Activated T-cell treated with anti-CD3 and anti-CD28 coated beads, Interleukin-2, amount 50 U/mL, for 72 hours (primary cell): Measurements from ENCODE around the gene MAP4. TPM values are rescaled to one million over a fixed set of nuclear protein-coding genes. Genes with fewer than 3 reads are reported as not detected.
A peak's percentile ranks its signal among the peaks of the same experiment; 100 is the strongest.
"Not testable (repeated sequence)": the region's sequence is repeated elsewhere in the genome, so short reads cannot be mapped to it uniquely, and the experiment has no call there.

Experiments used
- ATAC-seq, 2 donors: fragments of 150-1000 bp; cut with Tn5 transposase; replicated peaks in 1 of 2; 2 replicates each; pipeline ENCODE4 v1.10.0; 2021; ENCODE audit warnings: moderate library complexity in 2 of 2, mild to moderate bottlenecking in 1 of 2
- DNase-seq, 2 donors: peaks; one replicate each; pipeline ENCODE4 v3.0.0; 2021 to 2022; ENCODE audit warnings: mixed read lengths in 1 of 2
- H3K27ac Mint-ChIP-seq: one replicate; pipeline ENCODE4 v1.8.0; 2022; ENCODE audit warnings: mild to moderate bottlenecking, moderate library complexity, mixed read lengths
- H3K27me3 Mint-ChIP-seq: one replicate; pipeline ENCODE4 v1.8.0; 2022; ENCODE audit warnings: low read depth, mixed read lengths
- H3K36me3 Mint-ChIP-seq, 2 donors: one replicate each; pipeline ENCODE4 v1.8.0; 2022; ENCODE audit warnings: mixed read lengths in 2 of 2, mild to moderate bottlenecking in 1 of 2; ENCODE audit not compliant: insufficient read depth in 2 of 2
- H3K4me1 Mint-ChIP-seq: one replicate; pipeline ENCODE4 v1.8.0; 2022; ENCODE audit warnings: low read depth, mixed read lengths
- H3K4me3 Mint-ChIP-seq, 2 donors: one replicate each; pipeline ENCODE4 v1.8.0; 2022; ENCODE audit warnings: mild to moderate bottlenecking in 2 of 2, mixed read lengths in 2 of 2, moderate library complexity in 2 of 2
- H3K9me3 Mint-ChIP-seq, 2 donors: one replicate each; pipeline ENCODE4 v1.8.0; 2022; ENCODE audit warnings: mixed read lengths in 2 of 2
- total RNA-seq, 2 donors: library from RNA; stranded (reverse); gene quantifications; one replicate each; pipeline ENCODE4 v1.2.3, GENCODE V29; 2022

MAP4 gene
- total RNA-seq, 2 donors from 2014 or later = 135 to 149 TPM

DNA sequence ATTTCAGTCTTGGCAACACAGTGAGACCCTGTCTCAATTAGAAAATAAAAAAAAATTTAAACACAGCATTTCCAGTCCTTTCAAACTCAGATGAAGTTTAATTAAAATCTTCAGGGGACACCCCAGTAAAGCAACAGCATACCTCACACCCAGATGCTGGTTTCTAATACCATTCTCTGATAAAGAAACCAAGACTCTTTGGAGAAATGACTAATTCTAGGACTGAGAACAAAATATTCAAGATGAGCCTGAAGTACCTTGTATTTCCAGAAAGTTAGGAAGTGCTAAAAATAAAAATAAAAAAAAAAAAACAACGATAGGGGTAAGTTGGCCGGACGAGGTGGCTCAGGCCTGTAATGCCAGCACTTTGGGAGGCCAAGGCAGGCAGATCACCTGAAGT is 14.0 kb upstream of the MAP4 start:
- ATAC-seq = no peak
- no peak overlapping the region for H3K4me3 Mint-ChIP-seq
- H3K4me1 Mint-ChIP-seq = peaks cover 19% of the 10 kb centered on the region
- no peaks in the 10 kb centered on the region for H3K9me3 Mint-ChIP-seq
- no peaks in the 10 kb centered on the region for H3K27me3 Mint-ChIP-seq
- H3K36me3 Mint-ChIP-seq = no peaks in the 10 kb centered on the region
- DNase-seq = no peak
- no peak overlapping the region for H3K27ac Mint-ChIP-seq

DNA sequence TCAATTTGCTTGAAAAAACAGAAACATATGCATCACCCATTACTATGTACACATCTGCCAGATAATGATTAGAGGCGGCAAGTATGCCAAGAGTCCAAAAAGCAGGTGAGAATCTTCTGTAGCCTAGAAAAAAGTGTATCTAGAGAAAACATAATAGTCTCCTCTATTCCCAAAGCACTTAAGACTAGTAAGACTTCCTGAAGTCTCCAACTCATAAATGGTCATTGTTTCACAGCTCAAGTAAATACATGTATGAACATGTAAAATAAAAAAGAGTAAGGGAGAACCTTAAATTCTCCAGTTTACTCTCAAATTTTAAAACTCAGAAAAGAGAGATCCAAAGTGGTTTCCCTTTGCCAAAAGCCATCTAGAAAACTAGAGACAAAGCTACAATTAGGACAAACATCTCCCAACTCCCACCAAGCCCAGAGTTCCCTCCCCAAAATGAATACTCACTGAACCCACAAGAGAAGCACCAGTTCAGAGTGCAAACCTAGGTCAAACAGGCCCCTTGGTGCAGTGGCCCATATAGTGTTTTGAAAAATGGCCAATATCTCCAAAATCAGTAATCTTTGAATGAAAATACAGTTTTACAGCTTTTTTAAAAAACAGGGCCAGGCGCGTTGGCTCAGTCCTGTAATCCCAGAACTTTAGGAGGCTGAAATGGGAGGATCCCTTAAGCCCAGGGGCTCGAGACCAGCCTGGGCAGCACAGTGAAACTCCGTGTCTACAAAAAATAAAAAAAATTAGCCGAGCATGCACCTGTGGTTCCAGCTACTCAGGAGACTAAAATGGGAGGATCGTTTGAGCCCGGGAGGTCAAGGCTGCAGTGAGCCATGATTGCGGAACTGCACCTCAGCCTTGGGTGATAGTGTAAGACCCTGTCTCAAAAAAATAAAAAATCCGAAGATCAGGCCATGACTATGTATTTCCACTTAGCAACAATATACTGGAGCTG is 11.0 kb upstream of the MAP4 start:
- DNase-seq (no peak), ATAC-seq (no peak)
- Mint-ChIP-seq H3K27me3 (no peaks in the 10 kb centered on the region), H3K4me1 (peaks cover 6% of the 10 kb centered on the region), H3K27ac (peak overlapping the region; percentile 38), H3K9me3 (no peaks in the 10 kb centered on the region), H3K36me3 (no peaks in the 10 kb centered on the region), H3K4me3 (no peak overlapping the region)

DNA sequence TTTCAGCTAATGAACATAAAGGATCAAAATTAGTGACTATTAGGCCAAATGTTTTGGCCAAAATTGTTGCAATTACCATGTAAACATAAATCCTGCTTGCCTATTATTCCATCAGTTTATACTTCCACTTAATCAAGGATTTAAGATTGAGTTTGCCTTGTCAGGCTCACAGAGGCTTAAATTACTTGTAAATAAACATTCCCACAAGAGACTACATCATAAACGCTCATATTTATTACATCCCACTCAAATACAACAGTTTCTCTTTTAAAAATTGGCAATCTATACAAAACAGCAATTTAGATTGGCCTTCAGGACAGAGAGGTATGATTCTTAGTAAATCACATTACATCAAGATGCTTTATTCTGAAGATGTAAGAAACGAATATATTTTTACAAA is 9.9 kb upstream of the MAP4 start:
- no peak for DNase-seq
- ATAC-seq = no peak
- H3K9me3 Mint-ChIP-seq = no peaks in the 10 kb centered on the region
- no peak overlapping the region for H3K4me3 Mint-ChIP-seq
- no peaks in the 10 kb centered on the region for H3K27me3 Mint-ChIP-seq
- H3K27ac Mint-ChIP-seq = no peak overlapping the region
- peaks cover 6% of the 10 kb centered on the region for H3K4me1 Mint-ChIP-seq
- no peaks in the 10 kb centered on the region for H3K36me3 Mint-ChIP-seq

DNA sequence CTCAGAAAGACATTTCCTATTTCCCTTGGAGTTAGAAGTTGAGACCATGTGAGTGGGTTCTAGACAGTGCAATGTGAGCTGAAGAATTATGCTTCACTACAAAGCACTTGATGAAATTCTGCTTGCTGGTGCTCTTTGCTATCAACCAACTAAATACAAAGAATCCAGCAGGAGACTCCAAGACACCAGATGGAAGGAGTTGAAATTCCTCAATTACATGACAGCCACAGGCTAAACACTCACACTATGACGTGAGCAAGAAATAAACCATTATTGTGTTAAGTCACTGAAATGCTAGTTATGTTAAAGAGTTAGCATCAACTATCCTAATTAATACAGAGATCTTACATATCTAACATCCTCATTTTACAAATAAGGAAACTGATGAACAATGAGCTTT is 8.2 kb upstream of the MAP4 start:
- Mint-ChIP-seq H3K4me3 (no peak overlapping the region), H3K9me3 (no peaks in the 10 kb centered on the region), H3K4me1 (peaks cover 6% of the 10 kb centered on the region), H3K27me3 (no peaks in the 10 kb centered on the region), H3K36me3 (no peaks in the 10 kb centered on the region), H3K27ac (no peak overlapping the region)
- DNase-seq (no peak), ATAC-seq (no peak)

DNA sequence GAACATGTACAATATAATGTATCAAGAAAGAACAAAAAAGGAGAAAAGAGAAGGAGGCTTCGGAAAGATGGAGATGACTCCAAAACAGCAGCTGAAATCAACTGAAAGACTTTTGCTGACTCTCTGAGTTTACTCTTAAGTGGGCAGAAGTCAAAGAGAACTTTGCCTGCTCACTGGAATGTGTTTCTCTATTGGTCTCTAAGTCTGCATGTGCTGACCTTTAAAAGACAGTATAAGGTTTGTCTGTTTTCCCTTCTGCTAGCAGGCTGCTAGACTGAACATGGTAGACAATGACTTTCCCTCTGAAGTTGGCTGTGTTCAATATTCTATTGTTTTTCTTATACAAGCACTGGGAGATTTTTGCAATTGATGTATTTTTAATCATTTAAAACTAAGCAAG is 7.2 kb upstream of the MAP4 start:
- ATAC-seq (no peak), DNase-seq (no peak)
- H3K4me3 Mint-ChIP-seq = no peak overlapping the region
- peak overlapping the region; percentile 69 for H3K27ac Mint-ChIP-seq
- no peaks in the 10 kb centered on the region for H3K36me3 Mint-ChIP-seq
- no peaks in the 10 kb centered on the region for H3K9me3 Mint-ChIP-seq
- no peaks in the 10 kb centered on the region for H3K27me3 Mint-ChIP-seq
- H3K4me1 Mint-ChIP-seq = peaks cover 6% of the 10 kb centered on the region

DNA sequence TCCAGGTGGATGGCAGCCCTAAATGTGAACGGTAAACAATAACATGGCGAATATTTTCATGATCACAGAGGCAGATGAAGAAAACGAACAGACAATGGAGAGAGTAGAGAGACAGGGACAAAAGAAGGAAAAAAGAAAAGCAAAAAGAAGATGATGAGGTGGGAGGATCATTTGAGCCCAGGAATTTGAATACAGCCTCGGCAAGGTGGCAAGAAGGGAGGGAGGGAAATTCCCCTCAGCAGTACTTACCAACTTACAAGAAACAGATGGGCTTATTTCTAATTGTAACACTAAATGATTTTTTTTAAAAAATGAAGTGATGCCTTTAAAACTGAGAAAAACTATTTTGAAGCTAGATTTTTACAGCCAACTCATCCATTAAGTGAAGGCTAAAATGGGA is 6.0 kb upstream of the MAP4 start:
- H3K27me3 Mint-ChIP-seq = no peaks in the 10 kb centered on the region
- ATAC-seq (no peak), DNase-seq (no peak)
- H3K4me1 Mint-ChIP-seq = peaks cover 6% of the 10 kb centered on the region
- no peak overlapping the region for H3K27ac Mint-ChIP-seq
- no peaks in the 10 kb centered on the region for H3K9me3 Mint-ChIP-seq
- no peak overlapping the region for H3K4me3 Mint-ChIP-seq
- H3K36me3 Mint-ChIP-seq = no peaks in the 10 kb centered on the region

DNA sequence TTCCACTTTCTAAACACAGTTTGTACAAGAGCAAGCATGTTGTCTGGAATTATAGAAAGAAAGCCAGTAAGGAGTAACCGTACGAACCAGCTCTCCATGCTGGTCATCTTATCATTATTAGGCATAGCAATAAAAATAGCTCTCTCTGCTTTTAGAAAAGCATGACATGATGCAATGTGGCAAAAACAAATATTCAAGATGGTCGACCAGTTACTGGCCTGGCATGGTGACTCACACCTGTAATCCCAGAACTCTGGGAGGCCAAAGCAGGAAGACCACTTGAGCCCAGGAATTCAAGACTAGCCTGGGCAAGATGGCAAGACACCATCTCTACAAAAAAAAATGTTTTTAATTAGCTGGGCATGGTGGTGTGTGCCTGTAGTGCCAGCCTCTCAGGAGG is 2.6 kb upstream of the MAP4 start:
- Mint-ChIP-seq H3K9me3 (no peaks in the 10 kb centered on the region), H3K36me3 (no peaks in the 10 kb centered on the region), H3K4me1 (peaks cover 30% of the 10 kb centered on the region), H3K27ac (no peak overlapping the region), H3K4me3 (no peak overlapping the region), H3K27me3 (no peaks in the 10 kb centered on the region)
- ATAC-seq (no peak), DNase-seq (no peak)

DNA sequence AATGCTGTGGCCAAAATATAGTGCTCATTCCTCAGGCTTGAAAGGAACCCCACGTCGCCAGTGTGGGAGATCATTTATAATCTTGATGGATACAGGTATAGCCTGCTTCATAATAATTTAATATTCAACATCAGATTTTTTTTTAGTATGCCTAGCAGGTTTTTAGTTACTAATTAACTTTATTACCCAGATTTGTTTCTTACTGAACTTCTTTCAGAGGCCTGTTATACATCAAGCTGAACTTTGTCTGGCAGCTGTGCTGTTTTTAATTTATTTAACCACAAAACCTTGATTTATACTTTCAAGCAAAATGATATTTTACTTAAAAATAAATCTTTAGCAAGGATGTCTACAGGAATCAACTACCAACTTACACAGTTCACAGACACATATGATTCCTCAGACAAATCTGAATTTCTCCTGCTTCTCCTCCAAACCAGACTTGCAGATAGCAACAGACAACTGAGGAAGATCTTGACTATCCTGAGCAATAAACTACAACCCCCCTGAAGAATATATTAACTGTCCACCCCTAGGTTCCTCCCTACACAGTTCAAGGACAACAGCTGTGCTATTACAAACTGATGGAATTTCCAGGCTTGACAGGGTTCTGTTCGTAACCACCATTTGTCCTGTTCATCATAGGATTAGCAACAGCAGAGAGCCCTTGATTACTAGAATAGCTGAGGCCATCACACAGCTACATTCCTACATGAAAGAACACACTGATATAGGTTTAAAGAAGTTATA is 610 bp downstream of the MAP4 start:
- Mint-ChIP-seq H3K4me3 (no peak overlapping the region), H3K27ac (peak overlapping the region; percentile 35), H3K9me3 (no peaks in the 10 kb centered on the region), H3K4me1 (peaks cover 46% of the 10 kb centered on the region), H3K36me3 (no peaks in the 10 kb centered on the region), H3K27me3 (no peaks in the 10 kb centered on the region)
- DNase-seq (no peak), ATAC-seq (no peak)

DNA sequence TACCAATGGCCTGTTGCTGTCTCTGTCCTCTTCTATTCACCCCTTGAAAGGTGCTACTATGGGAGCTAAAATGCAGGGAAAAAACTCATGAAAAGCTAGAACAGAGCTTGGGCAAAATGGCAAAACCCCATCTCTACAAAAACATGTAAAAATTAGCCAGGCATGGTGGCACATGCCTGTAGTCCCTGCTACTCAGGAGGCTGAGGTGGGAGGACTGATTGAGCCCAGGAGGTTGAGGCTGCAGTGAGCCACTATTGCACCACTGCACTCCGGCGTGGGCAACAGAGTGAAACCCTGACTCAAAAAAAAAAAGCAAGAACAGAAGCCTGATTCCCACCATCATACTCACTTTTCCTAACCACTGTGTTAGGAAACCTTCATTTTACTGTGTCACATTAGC is 1.9 kb downstream of the MAP4 start:
- Mint-ChIP-seq H3K9me3 (no peaks in the 10 kb centered on the region), H3K27me3 (no peaks in the 10 kb centered on the region), H3K4me3 (no peak overlapping the region), H3K27ac (peak overlapping the region; percentile 77), H3K36me3 (no peaks in the 10 kb centered on the region), H3K4me1 (peaks cover 46% of the 10 kb centered on the region)
- ATAC-seq (no peak), DNase-seq (no peak)

DNA sequence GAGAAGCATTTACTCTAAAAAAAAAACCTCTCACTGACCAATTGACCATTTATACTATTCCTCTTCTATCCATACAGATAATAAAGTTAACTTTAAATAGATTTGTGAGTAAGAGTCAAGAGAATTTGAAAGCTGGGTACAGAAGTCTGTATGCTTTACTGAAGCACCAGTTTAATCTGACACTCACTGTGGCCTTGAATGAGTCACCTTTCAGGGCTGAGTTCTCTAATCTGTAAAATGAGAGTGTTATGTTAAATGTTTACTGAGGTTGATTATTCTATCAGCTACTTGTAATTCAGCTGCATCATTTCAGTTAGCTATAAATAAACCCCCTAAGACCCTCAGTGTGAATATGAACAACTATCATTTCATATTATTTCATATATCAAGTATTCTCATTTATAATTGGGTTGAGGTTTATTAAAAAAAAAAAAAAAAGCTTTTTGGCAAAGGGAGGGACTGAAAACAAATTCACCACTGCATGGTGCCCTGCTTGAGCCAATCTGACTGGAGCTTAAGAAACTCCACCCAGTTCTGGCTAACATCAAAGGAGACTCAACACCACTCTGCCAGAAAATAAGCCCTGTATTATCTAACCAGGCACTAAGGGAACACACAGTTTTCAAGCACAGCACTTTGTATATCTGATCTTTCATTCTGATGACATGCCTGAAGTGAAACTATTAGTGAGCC is 2.8 kb downstream of the MAP4 start:
- Mint-ChIP-seq H3K9me3 (no peaks in the 10 kb centered on the region), H3K27me3 (no peaks in the 10 kb centered on the region), H3K4me3 (no peak overlapping the region), H3K36me3 (no peaks in the 10 kb centered on the region), H3K27ac (peak overlapping the region; percentile 24), H3K4me1 (peaks cover 46% of the 10 kb centered on the region)
- ATAC-seq (peak; percentile 71), DNase-seq (no peak)

DNA sequence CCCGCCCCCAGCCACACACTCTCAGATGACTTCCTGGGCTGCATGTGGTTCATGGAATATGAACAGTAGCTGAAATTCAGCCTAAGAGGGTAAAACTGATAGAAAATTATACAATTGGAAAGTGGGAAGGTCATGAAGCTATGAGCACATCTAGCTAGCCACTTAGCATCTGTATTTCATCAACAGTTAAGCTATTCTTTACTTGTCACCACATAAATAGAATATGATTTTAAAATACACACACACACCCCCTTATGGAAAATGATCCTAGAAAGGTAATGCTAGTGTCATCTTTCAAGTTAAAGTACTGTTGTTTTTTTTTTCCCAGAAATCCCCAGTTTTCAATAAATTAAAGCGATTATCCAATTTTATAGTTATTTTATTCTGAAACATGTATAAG is 3.6 kb downstream of the MAP4 start:
- no peak for DNase-seq
- Mint-ChIP-seq H3K27ac (no peak overlapping the region), H3K9me3 (no peaks in the 10 kb centered on the region), H3K27me3 (no peaks in the 10 kb centered on the region), H3K4me3 (no peak overlapping the region), H3K36me3 (no peaks in the 10 kb centered on the region), H3K4me1 (peaks cover 51% of the 10 kb centered on the region)
- no peak for ATAC-seq

DNA sequence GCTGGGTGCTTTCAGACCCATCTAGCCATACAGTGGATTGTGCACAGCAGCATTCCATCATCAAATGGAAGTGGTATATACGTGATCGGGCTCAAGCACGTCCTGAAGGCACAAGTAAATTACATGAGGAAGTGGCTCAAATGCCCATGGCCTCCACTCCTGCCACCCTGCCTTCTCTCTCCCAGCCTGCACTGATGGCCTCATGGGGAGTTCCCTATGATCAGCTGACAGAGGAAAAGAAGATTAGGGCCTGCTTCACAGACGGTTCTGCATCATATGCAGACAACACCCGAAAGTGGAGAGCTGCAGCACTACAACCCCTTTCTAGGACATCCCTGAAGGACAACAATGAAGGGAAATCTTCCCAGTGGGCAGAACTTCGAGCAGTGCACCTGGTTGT is 8.2 kb downstream of the MAP4 start:
- H3K27ac Mint-ChIP-seq, DNase-seq, ATAC-seq, H3K27me3 Mint-ChIP-seq, H3K9me3 Mint-ChIP-seq, H3K36me3 Mint-ChIP-seq, H3K4me3 Mint-ChIP-seq: not testable (repeated sequence)
- H3K4me1 Mint-ChIP-seq = peaks cover 15% of the 10 kb centered on the region

DNA sequence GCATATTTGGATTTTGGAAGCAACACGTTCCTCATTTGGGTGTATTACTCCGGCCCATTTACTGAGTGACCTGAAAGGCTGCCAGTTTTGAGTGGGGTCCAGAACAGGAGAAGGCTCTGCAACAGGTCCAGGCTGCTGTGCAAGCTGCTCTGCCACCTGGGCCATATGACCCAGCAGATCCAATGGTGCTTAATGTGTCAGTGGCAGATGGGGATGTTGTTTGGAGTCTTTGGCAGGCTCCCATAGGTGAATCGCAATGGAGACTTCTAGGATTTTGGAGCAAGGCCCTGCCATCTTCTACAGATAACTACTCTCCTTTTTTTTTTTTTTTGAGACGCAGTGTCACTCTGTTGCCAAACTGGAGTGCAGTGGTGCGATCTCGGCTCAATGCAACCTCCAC is 8.9 kb downstream of the MAP4 start:
- not testable (repeated sequence) for DNase-seq, H3K27ac Mint-ChIP-seq, H3K27me3 Mint-ChIP-seq, H3K4me3 Mint-ChIP-seq, H3K36me3 Mint-ChIP-seq, ATAC-seq, H3K9me3 Mint-ChIP-seq
- H3K4me1 Mint-ChIP-seq = peaks cover 13% of the 10 kb centered on the region
